HCT116 (cell line): ENCODE data around the gene CTNNA1. TPM values are rescaled to one million over a fixed set of nuclear protein-coding genes. Genes with fewer than 3 reads are reported as not detected.
A peak's percentile ranks its signal among the peaks of the same experiment; 100 is the strongest.

Experiments used
- ATAC-seq: fragments of 200-7000 bp; cut with Tn5 transposase; 2 replicates; pipeline ENCODE4 v1.9.1; 2020; ENCODE audit warnings: mild to moderate bottlenecking, moderate library complexity
- BruUV-seq: library from RNA; stranded (reverse); fragments of 400-500 nt; replicated peaks from 2 replicates; lab custom pipeline; 2021; lab: Mats Ljungman, UMichigan
- CTCF ChIA-PET: fragments of 300-600 bp; sonication (Branson Sonifier 250); formaldehyde crosslinking; loops from one replicate; lab custom pipeline; 2021; ENCODE audit warnings: antibody characterized with exemption; lab: Charles Lee
- POLR2A ChIA-PET: fragments of 300-600, 350-600 bp; sonication (Branson Sonifier 250); formaldehyde crosslinking; loops from one replicate; lab custom pipeline; 2021; ENCODE audit warnings: antibody characterized with exemption; lab: Charles Lee
- RAD21 ChIA-PET, 2 experiments: fragments of 300-600 bp; sonication (Branson Sonifier 250); formaldehyde crosslinking; loops; one replicate each; lab custom pipeline; 2023; ENCODE audit warnings: low total read pairs in 2 of 2; ENCODE audit not compliant: uncharacterized antibody in 2 of 2, unreplicated experiment in 2 of 2, low non-redundant PET in 1 of 2; lab: Charles Lee
- DNase-seq: peaks from one replicate; pipeline ENCODE4 v3.0.0-alpha.2; 2010; ENCODE audit warnings: low read depth, low spot score
- H2AFZ ChIP-seq: fragments of 200-600 bp; shearing (Covaris generic), sonication (generic); 2 replicates; pipeline ENCODE4 v1.6.1; 2017; ENCODE audit warnings: low read depth, mixed run types, mixed read lengths, antibody characterized with exemption, low read length; ENCODE audit not compliant: poor library complexity, severe bottlenecking
- H3K27ac ChIP-seq: 2 replicates; pipeline ENCODE4 v1.5.1; 2012; ENCODE audit warnings: low read depth, low read length
- H3K27me3 ChIP-seq: fragments of 200-600 bp; sonication (generic); 2 replicates; pipeline ENCODE4 v1.6.1; 2016; ENCODE audit warnings: mixed run types, low read length, mixed read lengths; ENCODE audit not compliant: insufficient read depth
- H3K36me3 ChIP-seq, 2 experiments: fragments of 200-500 bp in 1 of 2; fragments of 200-600 bp in 1 of 2; sonication (Bioruptor generic) in 1 of 2; sonication (generic) in 1 of 2; 2 replicates each; pipeline versions ENCODE4 v1.5.1 to v1.6.1; 2014 to 2016; ENCODE audit warnings: low read length in 2 of 2, inconsistent platforms in 1 of 2, mixed read lengths in 1 of 2, mixed run types in 1 of 2; ENCODE audit not compliant: insufficient read depth in 2 of 2, control insufficient read depth in 1 of 2
- H3K4me1 ChIP-seq, 2 experiments: fragments of 200-600 bp in 1 of 2; sonication (generic) in 1 of 2; 2 replicates each; pipeline versions ENCODE4 v1.5.1 to v1.6.1; 2012 to 2017; ENCODE audit warnings: low read length in 2 of 2, inconsistent platforms in 1 of 2, mild to moderate bottlenecking in 1 of 2, mixed read lengths in 1 of 2, mixed run types in 1 of 2, moderate library complexity in 1 of 2; ENCODE audit not compliant: insufficient read depth in 2 of 2, control insufficient read depth in 1 of 2
- H3K4me2 ChIP-seq: fragments of 200-600 bp; sonication (generic); 2 replicates; pipeline ENCODE4 v1.6.1; 2017; ENCODE audit warnings: mixed run types, low read length, mixed read lengths
- H3K4me3 ChIP-seq, 2 experiments: fragments of 200-600 bp in 1 of 2; sonication (generic) in 1 of 2; replicated peaks in 1 of 2; 2 replicates each; pipeline ENCODE4 v1.5.1; 2011 to 2016; ENCODE audit warnings: low read length in 2 of 2, control low read depth in 1 of 2, low read depth in 1 of 2, mild to moderate bottlenecking in 1 of 2, mixed read lengths in 1 of 2, mixed run types in 1 of 2
- H3K79me2 ChIP-seq: fragments of 200-600 bp; sonication (generic); 2 replicates; pipeline ENCODE4 v1.6.1; 2017; ENCODE audit warnings: mild to moderate bottlenecking, mixed run types, low read length, moderate library complexity, mixed read lengths; ENCODE audit not compliant: insufficient read depth
- H3K9ac ChIP-seq: fragments of 200-600 bp; sonication (generic); 2 replicates; pipeline ENCODE4 v1.6.1; 2016; ENCODE audit warnings: low read length, mixed read lengths
- H3K9me2 ChIP-seq: fragments of 200-600 bp; sonication (generic), shearing (Covaris generic); 2 replicates; pipeline ENCODE4 v1.6.1; 2017; ENCODE audit warnings: mixed run types, mild to moderate bottlenecking, moderate library complexity; ENCODE audit not compliant: insufficient read depth
- H3K9me3 ChIP-seq, 2 experiments: fragments of 200-500 bp in 1 of 2; fragments of 200-600 bp in 1 of 2; sonication (Bioruptor generic) in 1 of 2; sonication (generic) in 1 of 2; 2 replicates each; pipeline ENCODE4 v1.6.1; 2014 to 2017; ENCODE audit warnings: low read length in 2 of 2, mixed read lengths in 2 of 2, inconsistent platforms in 1 of 2, low read depth in 1 of 2, mild to moderate bottlenecking in 1 of 2, mixed run types in 1 of 2, moderate library complexity in 1 of 2; ENCODE audit not compliant: control insufficient read depth in 1 of 2, insufficient read depth in 1 of 2
- H4K20me1 ChIP-seq: fragments of 200-600 bp; sonication (generic), shearing (Covaris generic); 2 replicates; pipeline ENCODE4 v1.6.1; 2017; ENCODE audit warnings: mixed run types, mild to moderate bottlenecking, moderate library complexity; ENCODE audit not compliant: insufficient read depth
- ATF3 ChIP-seq: IDR thresholded peaks from 2 replicates; pipeline ENCODE4 v1.6.1; 2012
- CEBPB ChIP-seq: IDR thresholded peaks from 2 replicates; pipeline ENCODE4 v1.6.1; 2012; ENCODE audit warnings: low read depth
- EGR1 ChIP-seq: IDR thresholded peaks from 2 replicates; pipeline ENCODE4 v1.6.1; 2012; ENCODE audit warnings: low read depth
- MAX ChIP-seq: IDR thresholded peaks from 2 replicates; pipeline ENCODE4 v1.6.1; 2012
- POLR2AphosphoS5 ChIP-seq: IDR thresholded peaks from 2 replicates; pipeline ENCODE4 v1.6.1; 2011; ENCODE audit warnings: mild to moderate bottlenecking, low read depth, low read length, moderate library complexity
- RAD21 ChIP-seq: IDR thresholded peaks from 2 replicates; pipeline ENCODE4 v1.6.1; 2012; ENCODE audit warnings: low read depth, mild to moderate bottlenecking
- REST ChIP-seq: IDR thresholded peaks from 2 replicates; pipeline ENCODE4 v1.6.1; 2012; ENCODE audit warnings: low read depth
- SIN3A ChIP-seq: IDR thresholded peaks from 2 replicates; pipeline ENCODE4 v1.6.1; 2012; ENCODE audit warnings: low read depth
- SRF ChIP-seq: IDR thresholded peaks from 2 replicates; pipeline ENCODE4 v1.6.1; 2012; ENCODE audit warnings: low read depth
- TCF7L2 ChIP-seq: IDR thresholded peaks from 2 replicates; pipeline ENCODE4 v1.7.0; 2011; ENCODE audit warnings: borderline replicate concordance, inconsistent platforms; ENCODE audit not compliant: insufficient read depth, insufficient read length; ENCODE audit errors: extremely low read depth
- YY1 ChIP-seq: IDR thresholded peaks from 2 replicates; pipeline ENCODE4 v1.6.1; 2011; ENCODE audit warnings: low read length, low read depth, moderate library complexity, mild to moderate bottlenecking; ENCODE audit not compliant: insufficient replicate concordance; ENCODE audit errors: extremely low read depth
- ZBTB33 ChIP-seq: IDR thresholded peaks from 2 replicates; pipeline ENCODE4 v1.6.1; 2011; ENCODE audit warnings: mild to moderate bottlenecking, low read length, moderate library complexity; ENCODE audit not compliant: insufficient replicate concordance; ENCODE audit errors: extremely low read depth
- intact Hi-C: fragments of 100-400 bp; cut with micrococcal nuclease; formaldehyde crosslinking; loops from 2 replicates; pipeline ENCODE4 v1.10.0; 2022
- total RNA-seq: library from RNA; stranded (reverse); gene quantifications from one replicate; pipeline ENCODE4 v1.2.1, GENCODE V29; 2021; ENCODE audit not compliant: unreplicated experiment

CTNNA1 gene
- total RNA-seq, 1 experiment from 2014 or later, result 313 TPM

- TF ChIP-seq REST, result no peak
- no peak for TF ChIP-seq EGR1
- no peak for TF ChIP-seq SRF
These were observed 1.5 kb downstream of the CTNNA1 start (continued) for GRCh38 chr5:138754699-138755057.

GRCh38 chr5:138755084-138755748, 2.0 kb downstream of the CTNNA1 start:
- ChIA-PET POLR2A (interaction anchor here (1.1 kb wide), 1 partner anchor 14 kb away, joined by 3 read pairs; no protein-coding TSS in a partner anchor), CTCF (no interaction called here)
- H3K4me1 ChIP-seq, result peaks cover 22 to 42% of the 10 kb centered on the region in 2 experiments
- H3K4me3 ChIP-seq, result peak overlapping the region; percentile 82 to 95
- peak overlapping the region; percentile 89 for H3K4me2 ChIP-seq
- intact Hi-C loops, result loop anchor here (10.0 kb wide), 1 partner anchor 510 kb away; no protein-coding TSS in a partner anchor
- H2AFZ ChIP-seq, result no peak overlapping the region
- ATAC-seq, result no peak
- H3K27ac ChIP-seq, result peak overlapping the region; percentile 98; the same call in 1 of the 2 replicates
- H3K9me3 ChIP-seq, result no peaks in the 10 kb centered on the region
- no peaks in the 10 kb centered on the region; the same call in 1 of the 2 replicates for H4K20me1 ChIP-seq
- TF ChIP-seq EGR1, result no peak
- TF ChIP-seq SIN3A, result no peak
- no peak for TF ChIP-seq MAX
- no peak for TF ChIP-seq ZBTB33
- TF ChIP-seq TCF7L2, result no peak
- TF ChIP-seq YY1, result no peak
- TF ChIP-seq POLR2AphosphoS5, result no peak
- no peak for TF ChIP-seq RAD21
- no peak for TF ChIP-seq ATF3
- TF ChIP-seq CEBPB, result no peak
- TF ChIP-seq, all 23 proteins: peak for 0
- Histone ChIP-seq H3K9me2 (no peaks in the 10 kb centered on the region), H3K9ac (peak overlapping the region; percentile 92), H3K79me2 (peaks cover 65% of the 10 kb centered on the region), H3K27me3 (no peaks in the 10 kb centered on the region), H3K36me3 (peaks cover 2 to 6% of the 10 kb centered on the region in 2 experiments; a peak in 2 of 4 replicates)
- BruUV-seq, result no TSS peak
- DNase-seq, result no peak
- RAD21 ChIA-PET, result no interaction called here
